HepG2 (cell line): ENCODE measurements around the gene PLSCR5. TPM values are rescaled to one million over a fixed set of nuclear protein-coding genes. Genes with fewer than 3 reads are reported as not detected.

Experiments used
- ARID2 ChIP-seq: sonication (generic); formaldehyde crosslinking; IDR thresholded peaks from 2 replicates; pipeline ENCODE4 v1.8.1; 2022; ENCODE audit warnings: mild to moderate bottlenecking, missing genetic modification reagents, borderline replicate concordance
- BRCA1 ChIP-seq: sonication (generic); formaldehyde crosslinking; IDR thresholded peaks from 2 replicates; pipeline ENCODE4 v1.4.0; 2020; ENCODE audit warnings: missing genetic modification reagents
- DNMT1 ChIP-seq: sonication (generic); formaldehyde crosslinking; IDR thresholded peaks from 2 replicates; pipeline ENCODE4 v1.5.1; 2020; ENCODE audit warnings: mild to moderate bottlenecking, missing genetic modification reagents
- DR1 ChIP-seq: sonication (generic); formaldehyde crosslinking; IDR thresholded peaks from 2 replicates; pipeline ENCODE4 v1.8.0; 2021; ENCODE audit warnings: mild to moderate bottlenecking, missing genetic modification reagents, inconsistent platforms
- FOXA3 ChIP-seq: IDR thresholded peaks from 2 replicates; pipeline ENCODE4 v1.6.1; 2016; ENCODE audit warnings: missing genetic modification reagents, missing compliant biosample characterization
- FOXO1 ChIP-seq: sonication (generic); formaldehyde crosslinking; IDR thresholded peaks from 2 replicates; pipeline ENCODE4 v1.4.0; 2020; ENCODE audit warnings: missing genetic modification reagents
- JUN ChIP-seq: sonication (generic); formaldehyde crosslinking; IDR thresholded peaks from 2 replicates; pipeline ENCODE4 v1.4.0; 2020; ENCODE audit warnings: mild to moderate bottlenecking, missing genetic modification reagents
- KDM3A ChIP-seq: IDR thresholded peaks from 2 replicates; pipeline ENCODE4 v1.6.1; 2018; ENCODE audit warnings: low read depth, missing compliant biosample characterization
- MXI1 ChIP-seq: IDR thresholded peaks from 3 replicates; pipeline ENCODE4 v1.6.1; 2012; ENCODE audit warnings: low read depth, low read length, inconsistent platforms, borderline replicate concordance
- NFE2L1 ChIP-seq: sonication (generic); formaldehyde crosslinking; IDR thresholded peaks from 2 replicates; pipeline ENCODE4 v1.4.0; 2020; ENCODE audit warnings: missing genetic modification reagents, mild to moderate bottlenecking, borderline replicate concordance
- NFKB2 ChIP-seq: sonication (generic); formaldehyde crosslinking; IDR thresholded peaks from 2 replicates; pipeline ENCODE4 v1.4.0; 2020; ENCODE audit warnings: missing genetic modification reagents, borderline replicate concordance
- NPAS2 ChIP-seq: sonication (generic); formaldehyde crosslinking; IDR thresholded peaks from 2 replicates; pipeline ENCODE4 v1.8.0; 2022; ENCODE audit warnings: mild to moderate bottlenecking, missing genetic modification reagents, borderline replicate concordance
- NR2F1 ChIP-seq, 2 experiments: fragments of 450-650 bp in 1 of 2; formaldehyde crosslinking in 1 of 2; IDR thresholded peaks; 2 replicates each; pipeline versions ENCODE4 v1.5.0 to v1.6.1; 2016 to 2020; ENCODE audit warnings: mild to moderate bottlenecking in 1 of 2, missing compliant biosample characterization in 1 of 2, missing genetic modification reagents in 1 of 2, moderate library complexity in 1 of 2
- NR2F6 ChIP-seq, 2 experiments: IDR thresholded peaks; 2 replicates each; pipeline ENCODE4 v1.6.1; 2016; ENCODE audit warnings: antibody characterized with exemption in 1 of 2, mild to moderate bottlenecking in 1 of 2
- PAX8 ChIP-seq: sonication (generic); formaldehyde crosslinking; IDR thresholded peaks from 2 replicates; pipeline ENCODE4 v1.8.0; 2022; ENCODE audit warnings: mild to moderate bottlenecking, missing genetic modification reagents, borderline replicate concordance
- PLRG1 ChIP-seq: fragments of 450-650 bp; conservative IDR thresholded peaks from 2 replicates; pipeline ENCODE4 v1.6.1; 2016
- SMAD9 ChIP-seq: sonication (generic); formaldehyde crosslinking; IDR thresholded peaks from 2 replicates; pipeline ENCODE4 v1.5.1; 2020; ENCODE audit warnings: mild to moderate bottlenecking, missing genetic modification reagents
- ZFP36L1 ChIP-seq: sonication (generic); formaldehyde crosslinking; IDR thresholded peaks from 2 replicates; pipeline ENCODE4 v1.8.0; 2022; ENCODE audit warnings: mild to moderate bottlenecking, missing genetic modification reagents, moderate library complexity
- ZNF12 ChIP-seq: sonication (generic); formaldehyde crosslinking; IDR thresholded peaks from 2 replicates; pipeline ENCODE4 v1.5.0; 2020; ENCODE audit warnings: missing genetic modification reagents
- ZNF282 ChIP-seq: fragments of 450-650 bp; IDR thresholded peaks from 2 replicates; pipeline ENCODE4 v1.6.1; 2018; ENCODE audit not compliant: partially characterized antibody
- ZNF431 ChIP-seq: sonication (generic); formaldehyde crosslinking; IDR thresholded peaks from 2 replicates; pipeline ENCODE4 v1.9.0; 2022; ENCODE audit warnings: missing genetic modification reagents, low read depth, mild to moderate bottlenecking, borderline replicate concordance
- ZNF468 ChIP-seq: sonication (generic); formaldehyde crosslinking; IDR thresholded peaks from 2 replicates; pipeline ENCODE4 v1.8.0; 2022; ENCODE audit warnings: mild to moderate bottlenecking, moderate library complexity, missing genetic modification reagents
- polyA plus RNA-seq, 8 experiments: library from polyadenylated mRNA; depleted of rRNA in 3 of 8; stranded (reverse) in 7 of 8; unstranded in 1 of 8; fragments of >200 nt; fragmentation: Illumina TruSeq in 4 of 8; extraction: Trizol in 4 of 8; gene quantifications; 2 replicates each; pipeline versions ENCODE4 v1.2.1 to v1.2.3, GENCODE V29; 2011 to 2016; ENCODE audit warnings: low read depth in 4 of 8, missing spikeins in 1 of 8, mixed read lengths in 1 of 8; ENCODE audit not compliant: insufficient read depth in 1 of 8
- total RNA-seq, 5 experiments: library from RNA; depleted of rRNA; stranded (reverse); fragments of >200 nt; fragmentation: Illumina TruSeq; extraction: Trizol; gene quantifications; 2 replicates each; pipeline ENCODE4 v1.2.3, GENCODE V29; 2016; ENCODE audit warnings: low read depth in 1 of 5
- TF ChIP-seq, protein P1 (sequence below): sonication (generic); formaldehyde crosslinking; IDR thresholded peaks from 2 replicates; pipeline ENCODE4 v1.9.0; 2021; ENCODE audit warnings: mild to moderate bottlenecking, missing genetic modification reagents
- TF ChIP-seq, protein P2 (sequence below): sonication (generic); formaldehyde crosslinking; IDR thresholded peaks from 2 replicates; pipeline ENCODE4 v1.5.0; 2020; ENCODE audit warnings: missing genetic modification reagents

The PLSCR5 gene
- total and polyA plus RNA-seq, 2 of the 13 experiments (the other 11 are each of a cell fraction or from before 2014, with no cell fraction given) = 0.50 TPM; not detected in 1

DNA sequence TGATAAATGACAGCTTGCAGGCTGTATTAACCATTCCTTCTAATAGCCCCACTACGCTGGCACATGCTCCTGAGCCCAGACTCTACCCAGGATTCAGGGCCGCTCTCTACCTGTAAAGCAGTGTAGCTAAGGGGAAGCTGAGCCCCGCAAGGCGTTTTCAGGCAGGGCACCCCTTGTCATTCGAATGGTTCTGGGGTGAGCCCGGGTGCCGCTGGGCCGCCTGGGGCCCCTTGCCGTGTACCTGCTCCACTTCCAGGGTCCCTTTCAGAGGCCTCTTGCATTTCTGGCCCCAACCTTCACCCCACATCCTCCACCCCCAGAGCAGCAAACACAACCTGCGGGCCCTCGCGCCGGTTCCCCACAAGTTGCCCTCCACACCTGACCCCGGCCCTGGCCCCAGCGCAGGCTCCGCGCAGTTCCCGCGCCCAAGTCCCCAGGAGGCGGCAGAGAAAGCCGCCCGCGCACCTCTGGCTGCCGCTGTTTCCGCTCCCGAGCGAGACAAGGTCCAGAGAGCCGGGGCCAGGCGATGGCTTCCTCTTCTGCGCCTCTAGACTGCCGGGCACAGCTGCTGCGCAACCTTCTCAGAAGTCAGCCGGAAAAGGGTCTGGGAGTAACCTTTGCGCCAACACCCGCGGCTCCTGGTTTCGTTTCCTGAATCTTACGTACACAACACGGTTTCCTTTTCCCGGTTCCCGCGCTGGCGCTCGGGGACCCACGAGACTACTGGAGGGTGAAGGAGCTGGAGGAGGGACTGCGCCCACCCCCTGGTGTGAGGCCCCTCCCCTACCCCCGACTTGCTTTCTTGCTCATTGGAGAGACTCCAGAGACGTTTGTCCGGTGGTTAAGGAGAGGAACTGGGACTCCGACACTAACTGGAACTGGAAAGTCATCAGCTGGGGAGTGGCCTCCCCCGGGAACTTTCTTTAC, 60.9 kb downstream of the PLSCR5 start, which contains the start of gene PLSCR1 (continued):
- TF ChIP-seq, protein P1, sequence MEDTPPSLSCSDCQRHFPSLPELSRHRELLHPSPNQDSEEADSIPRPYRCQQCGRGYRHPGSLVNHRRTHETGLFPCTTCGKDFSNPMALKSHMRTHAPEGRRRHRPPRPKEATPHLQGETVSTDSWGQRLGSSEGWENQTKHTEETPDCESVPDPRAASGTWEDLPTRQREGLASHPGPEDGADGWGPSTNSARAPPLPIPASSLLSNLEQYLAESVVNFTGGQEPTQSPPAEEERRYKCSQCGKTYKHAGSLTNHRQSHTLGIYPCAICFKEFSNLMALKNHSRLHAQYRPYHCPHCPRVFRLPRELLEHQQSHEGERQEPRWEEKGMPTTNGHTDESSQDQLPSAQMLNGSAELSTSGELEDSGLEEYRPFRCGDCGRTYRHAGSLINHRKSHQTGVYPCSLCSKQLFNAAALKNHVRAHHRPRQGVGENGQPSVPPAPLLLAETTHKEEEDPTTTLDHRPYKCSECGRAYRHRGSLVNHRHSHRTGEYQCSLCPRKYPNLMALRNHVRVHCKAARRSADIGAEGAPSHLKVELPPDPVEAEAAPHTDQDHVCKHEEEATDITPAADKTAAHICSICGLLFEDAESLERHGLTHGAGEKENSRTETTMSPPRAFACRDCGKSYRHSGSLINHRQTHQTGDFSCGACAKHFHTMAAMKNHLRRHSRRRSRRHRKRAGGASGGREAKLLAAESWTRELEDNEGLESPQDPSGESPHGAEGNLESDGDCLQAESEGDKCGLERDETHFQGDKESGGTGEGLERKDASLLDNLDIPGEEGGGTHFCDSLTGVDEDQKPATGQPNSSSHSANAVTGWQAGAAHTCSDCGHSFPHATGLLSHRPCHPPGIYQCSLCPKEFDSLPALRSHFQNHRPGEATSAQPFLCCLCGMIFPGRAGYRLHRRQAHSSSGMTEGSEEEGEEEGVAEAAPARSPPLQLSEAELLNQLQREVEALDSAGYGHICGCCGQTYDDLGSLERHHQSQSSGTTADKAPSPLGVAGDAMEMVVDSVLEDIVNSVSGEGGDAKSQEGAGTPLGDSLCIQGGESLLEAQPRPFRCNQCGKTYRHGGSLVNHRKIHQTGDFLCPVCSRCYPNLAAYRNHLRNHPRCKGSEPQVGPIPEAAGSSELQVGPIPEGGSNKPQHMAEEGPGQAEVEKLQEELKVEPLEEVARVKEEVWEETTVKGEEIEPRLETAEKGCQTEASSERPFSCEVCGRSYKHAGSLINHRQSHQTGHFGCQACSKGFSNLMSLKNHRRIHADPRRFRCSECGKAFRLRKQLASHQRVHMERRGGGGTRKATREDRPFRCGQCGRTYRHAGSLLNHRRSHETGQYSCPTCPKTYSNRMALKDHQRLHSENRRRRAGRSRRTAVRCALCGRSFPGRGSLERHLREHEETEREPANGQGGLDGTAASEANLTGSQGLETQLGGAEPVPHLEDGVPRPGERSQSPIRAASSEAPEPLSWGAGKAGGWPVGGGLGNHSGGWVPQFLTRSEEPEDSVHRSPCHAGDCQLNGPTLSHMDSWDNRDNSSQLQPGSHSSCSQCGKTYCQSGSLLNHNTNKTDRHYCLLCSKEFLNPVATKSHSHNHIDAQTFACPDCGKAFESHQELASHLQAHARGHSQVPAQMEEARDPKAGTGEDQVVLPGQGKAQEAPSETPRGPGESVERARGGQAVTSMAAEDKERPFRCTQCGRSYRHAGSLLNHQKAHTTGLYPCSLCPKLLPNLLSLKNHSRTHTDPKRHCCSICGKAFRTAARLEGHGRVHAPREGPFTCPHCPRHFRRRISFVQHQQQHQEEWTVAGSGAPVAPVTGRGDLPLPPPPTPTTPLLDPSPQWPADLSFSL (CRISPR knock-in tag) = no peak
- TF ChIP-seq ZNF431 (no peak), MXI1 (no peak), ZFP36L1 (CRISPR knock-in tag) (no peak), NPAS2 (CRISPR knock-in tag) (no peak), FOXO1 (CRISPR knock-in tag) (peak; percentile 28; the same call in 1 of the 2 replicates), ZNF468 (CRISPR knock-in tag) (no peak), JUN (CRISPR knock-in tag) (no peak), NFKB2 (peak; percentile 73; the same call in 1 of the 2 replicates), DR1 (CRISPR knock-in tag) (no peak), ZNF12 (CRISPR knock-in tag) (no peak), NFE2L1 (CRISPR knock-in tag) (no peak), ARID2 (CRISPR knock-in tag) (peak; percentile 49; the same call in 1 of the 2 replicates), KDM3A (CRISPR knock-in tag) (no peak), PAX8 (CRISPR knock-in tag) (no peak), PLRG1 (no peak), DNMT1 (no peak), BRCA1 (no peak), ZNF282 (no peak), SMAD9 (CRISPR knock-in tag) (no peak), NR2F1 (CRISPR knock-in tag; IDR thresholded peaks at IDR 0.05) (peak in 1 of 2 experiments; percentile 8; a peak in 1 of 4 replicates), NR2F6 (IDR thresholded peaks at IDR 0.05) (peak; percentile 46; the same call in 1 of the 2 replicates), NR2F6 (CRISPR knock-in tag; IDR thresholded peaks at IDR 0.05) (peak; percentile 40), FOXA3 (CRISPR knock-in tag) (peak; percentile 53; the same call in 1 of the 2 replicates)
- TF ChIP-seq, protein P2, sequence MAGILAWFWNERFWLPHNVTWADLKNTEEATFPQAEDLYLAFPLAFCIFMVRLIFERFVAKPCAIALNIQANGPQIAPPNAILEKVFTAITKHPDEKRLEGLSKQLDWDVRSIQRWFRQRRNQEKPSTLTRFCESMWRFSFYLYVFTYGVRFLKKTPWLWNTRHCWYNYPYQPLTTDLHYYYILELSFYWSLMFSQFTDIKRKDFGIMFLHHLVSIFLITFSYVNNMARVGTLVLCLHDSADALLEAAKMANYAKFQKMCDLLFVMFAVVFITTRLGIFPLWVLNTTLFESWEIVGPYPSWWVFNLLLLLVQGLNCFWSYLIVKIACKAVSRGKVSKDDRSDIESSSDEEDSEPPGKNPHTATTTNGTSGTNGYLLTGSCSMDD (CRISPR knock-in tag) = no peak
